SK-N-SH (cell line): ENCODE measurements around the gene PIEZO2. TPM values are rescaled to one million over a fixed set of nuclear protein-coding genes. Genes with fewer than 3 reads are reported as not detected.

Experiments used
- CTCF ChIA-PET: fragments of 300-600, 350-600 bp; formaldehyde crosslinking; extraction: SDS; loops from one replicate; lab custom pipeline; 2021; lab: Yijun Ruan, JAX
- POLR2A ChIA-PET: fragments of 350-600 bp; sonication (Branson Sonifier 250); formaldehyde crosslinking; extraction: SDS; loops from one replicate; lab custom pipeline; 2020; ENCODE audit warnings: antibody characterized with exemption, inconsistent platforms; lab: Yijun Ruan, JAX
- DNase-seq: peaks from one replicate; pipeline ENCODE4 v3.0.0; 2012
- H2AFZ ChIP-seq: fragments of 200-600 bp; sonication (generic); 2 replicates; pipeline ENCODE4 v1.8.1; 2016; ENCODE audit warnings: antibody characterized with exemption, mild to moderate bottlenecking, low read depth
- H3F3A ChIP-seq: fragments of 200-600 bp; sonication (generic); replicated peaks from 2 replicates; pipeline ENCODE3; 2016; ENCODE audit warnings: antibody characterized with exemption, mild to moderate bottlenecking; ENCODE audit not compliant: insufficient read depth
- H3K27ac ChIP-seq, 2 experiments: fragments of 200-500 bp in 1 of 2; fragments of 200-600 bp in 1 of 2; sonication (Bioruptor generic) in 1 of 2; sonication (generic), shearing (Covaris generic) in 1 of 2; 2 replicates each; pipeline versions ENCODE4 v1.5.1 to v1.6.1; 2014 to 2016; ENCODE audit warnings: low read depth in 2 of 2, inconsistent platforms in 1 of 2, low read length in 1 of 2, mild to moderate bottlenecking in 1 of 2, mixed read lengths in 1 of 2
- H3K27me3 ChIP-seq: fragments of 200-600 bp; sonication (generic), shearing (Covaris generic); 2 replicates; pipeline ENCODE4 v1.6.1; 2016; ENCODE audit warnings: mixed run types; ENCODE audit not compliant: insufficient read depth
- H3K36me3 ChIP-seq, 2 experiments: fragments of 200-500 bp in 1 of 2; fragments of 200-600 bp in 1 of 2; sonication (Bioruptor generic) in 1 of 2; sonication (generic) in 1 of 2; replicated peaks in 1 of 2; 2 replicates each; pipeline versions ENCODE3 to v1.5.1; 2014 to 2016; ENCODE audit warnings: low read length in 1 of 2, mild to moderate bottlenecking in 1 of 2; ENCODE audit not compliant: insufficient read depth in 2 of 2, control insufficient read depth in 1 of 2
- H3K4me1 ChIP-seq, 2 experiments: fragments of 200-500 bp in 1 of 2; fragments of 200-600 bp in 1 of 2; sonication (Bioruptor generic) in 1 of 2; sonication (generic), shearing (Covaris generic) in 1 of 2; 2 replicates each; pipeline versions ENCODE4 v1.5.1 to v1.6.1; 2014 to 2016; ENCODE audit warnings: low read depth in 1 of 2, low read length in 1 of 2, mixed run types in 1 of 2; ENCODE audit not compliant: insufficient read depth in 2 of 2, control insufficient read depth in 1 of 2
- H3K4me2 ChIP-seq: fragments of 200-600 bp; sonication (generic), shearing (Covaris generic); 2 replicates; pipeline ENCODE4 v1.6.1; 2017; ENCODE audit warnings: mixed run types
- H3K4me3 ChIP-seq, 2 experiments: fragments of 200-500 bp in 1 of 2; fragments of 200-600 bp in 1 of 2; sonication (Bioruptor generic) in 1 of 2; sonication (generic), shearing (Covaris generic) in 1 of 2; 2 replicates each; pipeline versions ENCODE4 v1.5.1 to v1.8.1; 2014 to 2016; ENCODE audit warnings: low read depth in 2 of 2, inconsistent platforms in 1 of 2, low read length in 1 of 2, mild to moderate bottlenecking in 1 of 2, mixed read lengths in 1 of 2, moderate library complexity in 1 of 2
- H3K79me2 ChIP-seq: fragments of 200-600 bp; sonication (generic); 2 replicates; pipeline ENCODE4 v1.8.1; 2017; ENCODE audit warnings: mild to moderate bottlenecking; ENCODE audit not compliant: insufficient read depth
- H3K9ac ChIP-seq: fragments of 200-600 bp; sonication (generic); 2 replicates; pipeline ENCODE4 v1.6.1; 2017; ENCODE audit warnings: mixed run types
- H3K9me2 ChIP-seq: fragments of 200-600 bp; sonication (generic); 2 replicates; pipeline ENCODE4 v1.6.1; 2017; ENCODE audit warnings: mixed run types
- H3K9me3 ChIP-seq: fragments of 200-600 bp; sonication (generic); 2 replicates; pipeline ENCODE4 v1.6.1; 2017; ENCODE audit warnings: mixed run types, mild to moderate bottlenecking, moderate library complexity
- H4K20me1 ChIP-seq: fragments of 200-600 bp; sonication (generic); 2 replicates; pipeline ENCODE4 v1.6.1; 2017; ENCODE audit warnings: mild to moderate bottlenecking, mixed run types; ENCODE audit not compliant: insufficient read depth
- ELF1 ChIP-seq: IDR thresholded peaks from 2 replicates; pipeline ENCODE4 v1.4.0; 2012
- EZH2phosphoT487 ChIP-seq: fragments of 200-600 bp; sonication (generic); IDR thresholded peaks from 2 replicates; pipeline ENCODE4 v1.6.1; 2017; ENCODE audit warnings: low read depth, mixed run types, mild to moderate bottlenecking, antibody characterized with exemption, moderate library complexity, borderline replicate concordance
- MEF2A ChIP-seq: IDR thresholded peaks from 2 replicates; pipeline ENCODE4 v1.4.0; 2012; ENCODE audit warnings: low read depth, borderline replicate concordance
- NFIC ChIP-seq: IDR thresholded peaks from 2 replicates; pipeline ENCODE4 v1.4.0; 2012; ENCODE audit warnings: borderline replicate concordance
- POLR2AphosphoS5 ChIP-seq: IDR thresholded peaks from 2 replicates; pipeline ENCODE4 v1.6.1; 2012; ENCODE audit warnings: low read depth, low read length
- RAD21 ChIP-seq: IDR thresholded peaks from 2 replicates; pipeline ENCODE4 v1.6.1; 2012; ENCODE audit warnings: mild to moderate bottlenecking, low read length
- RCOR1 ChIP-seq: fragments of 150-350 bp; IDR thresholded peaks from 2 replicates; pipeline ENCODE4 v1.6.1; 2017; ENCODE audit warnings: antibody characterized with exemption, low read length
- SMC3 ChIP-seq: IDR thresholded peaks from 2 replicates; pipeline ENCODE4 v1.6.1; 2012; ENCODE audit warnings: low read depth, low read length, improper control_type of control experiment
- TEAD4 ChIP-seq: IDR thresholded peaks from 2 replicates; pipeline ENCODE4 v1.4.0; 2012; ENCODE audit warnings: mild to moderate bottlenecking, borderline replicate concordance; ENCODE audit not compliant: insufficient read depth
- WGBS: methylation state at CpG from one replicate; pipeline ENCODE4 v1.1.6; 2017; ENCODE audit warnings: low lambda C conversion rate; 5-methylcytosine and 5-hydroxymethylcytosine counted together
- polyA plus RNA-seq, 3 experiments: library from polyadenylated mRNA; depleted of rRNA; stranded (reverse); fragments of >200 nt; gene quantifications; 2 replicates each; pipeline ENCODE4 v1.2.3, GENCODE V29; 2012
- TF ChIP-seq, protein P1 (sequence below): IDR thresholded peaks from 2 replicates; pipeline ENCODE4 v1.4.0; 2012; ENCODE audit warnings: low read depth
- TF ChIP-seq, protein P2 (sequence below): fragments of 200-600 bp; sonication (generic); IDR thresholded peaks from 2 replicates; pipeline ENCODE4 v1.6.1; 2017; ENCODE audit warnings: antibody characterized with exemption, mild to moderate bottlenecking, moderate library complexity
- TF ChIP-seq, protein P3 (sequence below): IDR thresholded peaks from 2 replicates; pipeline ENCODE4; 2012
- TF ChIP-seq, protein P4 (sequence below): IDR thresholded peaks from 2 replicates; pipeline ENCODE4 v1.4.0; 2012; ENCODE audit warnings: low read depth, borderline replicate concordance
- TF ChIP-seq, protein P5 (sequence below): fragments of 150-350 bp; IDR thresholded peaks from 2 replicates; pipeline ENCODE4 v1.6.1; 2017; ENCODE audit warnings: antibody characterized with exemption, low read length, low read depth, borderline replicate concordance
- TF ChIP-seq, protein P6 (sequence below): IDR thresholded peaks from 2 replicates; pipeline ENCODE4 v1.6.1; 2012; ENCODE audit warnings: mild to moderate bottlenecking, low read depth, low read length, moderate library complexity

The PIEZO2 gene
- polyA plus RNA-seq, 1 of the 3 experiments (the other 2 are of a cell fraction), result not detected

DNA sequence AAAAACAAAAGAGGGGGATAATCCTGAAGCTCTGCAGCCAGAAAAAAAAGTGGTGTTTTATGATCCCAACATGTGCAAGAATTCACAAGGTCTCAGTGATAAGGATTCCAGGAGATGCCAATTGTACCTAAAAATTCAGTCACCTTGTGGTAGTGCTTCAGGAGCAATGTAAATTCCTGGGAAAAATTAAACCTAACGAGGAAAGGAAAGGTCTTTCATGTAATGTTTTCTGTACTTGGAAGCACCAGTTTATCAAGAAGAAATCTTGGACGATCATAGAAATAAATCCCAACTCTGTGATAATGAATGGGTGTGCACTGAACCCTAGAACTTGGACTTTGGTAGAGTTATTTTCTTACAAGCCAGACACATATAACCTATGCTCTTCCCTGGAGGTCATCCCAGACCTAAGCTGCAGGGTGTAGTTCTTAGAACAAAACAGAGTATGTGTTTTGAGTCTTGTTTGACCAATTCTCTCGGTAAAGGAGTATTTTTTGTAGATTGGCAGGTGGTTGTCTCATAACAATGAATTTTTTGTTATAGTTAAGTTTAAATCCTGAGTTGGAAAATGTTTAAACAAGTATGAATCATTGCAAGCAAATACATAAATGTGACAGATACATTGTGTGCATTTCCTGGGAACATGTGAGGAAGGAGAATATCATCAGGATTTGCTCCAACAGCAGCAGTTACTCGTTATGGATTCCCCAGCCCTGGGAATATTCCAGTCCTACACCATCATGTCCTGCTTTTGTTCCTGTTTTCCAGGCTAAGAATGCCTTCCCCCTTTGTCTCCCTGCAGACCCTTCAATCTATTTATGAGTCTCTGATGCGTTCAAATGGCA lies 399.0 kb downstream of the PIEZO2 start:
- Histone ChIP-seq H3K4me3 (no peak overlapping the region), H3K4me1 (no peaks in the 10 kb centered on the region), H3K4me2 (no peak overlapping the region), H3K9me2 (no peaks in the 10 kb centered on the region), H3K27ac (no peak overlapping the region), H3F3A (no peaks in the 10 kb centered on the region), H3K27me3 (peaks cover 21% of the 10 kb centered on the region; the same call in 1 of the 2 replicates), H3K36me3 (no peaks in the 10 kb centered on the region), H3K79me2 (no peaks in the 10 kb centered on the region), H3K9ac (no peak overlapping the region), H3K9me3 (no peaks in the 10 kb centered on the region), H2AFZ (no peak overlapping the region), H4K20me1 (no peaks in the 10 kb centered on the region)
- ChIA-PET CTCF (no interaction called here), POLR2A (no interaction called here)
- no peak for DNase-seq
- TF ChIP-seq, protein P1, sequence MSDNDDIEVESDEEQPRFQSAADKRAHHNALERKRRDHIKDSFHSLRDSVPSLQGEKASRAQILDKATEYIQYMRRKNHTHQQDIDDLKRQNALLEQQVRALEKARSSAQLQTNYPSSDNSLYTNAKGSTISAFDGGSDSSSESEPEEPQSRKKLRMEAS, result no peak
- TF ChIP-seq, protein P2, sequence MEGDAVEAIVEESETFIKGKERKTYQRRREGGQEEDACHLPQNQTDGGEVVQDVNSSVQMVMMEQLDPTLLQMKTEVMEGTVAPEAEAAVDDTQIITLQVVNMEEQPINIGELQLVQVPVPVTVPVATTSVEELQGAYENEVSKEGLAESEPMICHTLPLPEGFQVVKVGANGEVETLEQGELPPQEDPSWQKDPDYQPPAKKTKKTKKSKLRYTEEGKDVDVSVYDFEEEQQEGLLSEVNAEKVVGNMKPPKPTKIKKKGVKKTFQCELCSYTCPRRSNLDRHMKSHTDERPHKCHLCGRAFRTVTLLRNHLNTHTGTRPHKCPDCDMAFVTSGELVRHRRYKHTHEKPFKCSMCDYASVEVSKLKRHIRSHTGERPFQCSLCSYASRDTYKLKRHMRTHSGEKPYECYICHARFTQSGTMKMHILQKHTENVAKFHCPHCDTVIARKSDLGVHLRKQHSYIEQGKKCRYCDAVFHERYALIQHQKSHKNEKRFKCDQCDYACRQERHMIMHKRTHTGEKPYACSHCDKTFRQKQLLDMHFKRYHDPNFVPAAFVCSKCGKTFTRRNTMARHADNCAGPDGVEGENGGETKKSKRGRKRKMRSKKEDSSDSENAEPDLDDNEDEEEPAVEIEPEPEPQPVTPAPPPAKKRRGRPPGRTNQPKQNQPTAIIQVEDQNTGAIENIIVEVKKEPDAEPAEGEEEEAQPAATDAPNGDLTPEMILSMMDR, result no peak
- TF ChIP-seq RAD21 (no peak), POLR2AphosphoS5 (no peak), NFIC (no peak)
- WGBS, result under 1% methylated on average over 5 of the region's 5 CpGs

DNA sequence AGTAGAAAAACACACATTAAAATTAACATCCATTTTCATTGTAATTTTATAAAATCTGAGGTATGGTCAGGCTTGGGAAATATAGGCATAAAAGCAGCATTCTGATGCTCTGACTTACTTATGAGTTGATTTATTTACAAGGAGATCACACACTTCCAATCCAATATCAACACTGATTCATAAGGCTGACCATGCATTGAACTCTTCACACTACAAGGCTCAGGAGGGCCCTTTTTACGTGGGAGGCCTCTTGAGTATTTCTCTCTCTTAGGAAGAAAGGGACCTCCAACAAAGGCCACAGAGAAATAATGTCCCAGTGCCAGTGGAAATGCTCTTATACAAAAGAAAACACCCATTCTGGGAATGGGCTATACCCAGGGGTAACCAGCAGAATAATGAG lies 400.7 kb downstream of the PIEZO2 start:
- Histone ChIP-seq H2AFZ (no peak overlapping the region), H3K9me2 (no peaks in the 10 kb centered on the region), H3K36me3 (no peaks in the 10 kb centered on the region), H3K27ac (no peak overlapping the region), H3K4me3 (no peak overlapping the region), H3K4me1 (no peaks in the 10 kb centered on the region), H3K9ac (no peak overlapping the region), H3K9me3 (no peaks in the 10 kb centered on the region), H4K20me1 (no peaks in the 10 kb centered on the region), H3K79me2 (no peaks in the 10 kb centered on the region), H3K27me3 (peaks cover 21% of the 10 kb centered on the region; the same call in 1 of the 2 replicates), H3K4me2 (no peak overlapping the region), H3F3A (no peaks in the 10 kb centered on the region)
- DNase-seq, result no peak
- TF ChIP-seq, protein P3, sequence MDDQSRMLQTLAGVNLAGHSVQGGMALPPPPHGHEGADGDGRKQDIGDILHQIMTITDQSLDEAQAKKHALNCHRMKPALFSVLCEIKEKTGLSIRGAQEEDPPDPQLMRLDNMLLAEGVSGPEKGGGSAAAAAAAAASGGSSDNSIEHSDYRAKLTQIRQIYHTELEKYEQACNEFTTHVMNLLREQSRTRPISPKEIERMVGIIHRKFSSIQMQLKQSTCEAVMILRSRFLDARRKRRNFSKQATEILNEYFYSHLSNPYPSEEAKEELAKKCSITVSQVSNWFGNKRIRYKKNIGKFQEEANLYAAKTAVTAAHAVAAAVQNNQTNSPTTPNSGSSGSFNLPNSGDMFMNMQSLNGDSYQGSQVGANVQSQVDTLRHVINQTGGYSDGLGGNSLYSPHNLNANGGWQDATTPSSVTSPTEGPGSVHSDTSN, result no peak
- no peak for TF ChIP-seq TEAD4
- TF ChIP-seq, protein P4, sequence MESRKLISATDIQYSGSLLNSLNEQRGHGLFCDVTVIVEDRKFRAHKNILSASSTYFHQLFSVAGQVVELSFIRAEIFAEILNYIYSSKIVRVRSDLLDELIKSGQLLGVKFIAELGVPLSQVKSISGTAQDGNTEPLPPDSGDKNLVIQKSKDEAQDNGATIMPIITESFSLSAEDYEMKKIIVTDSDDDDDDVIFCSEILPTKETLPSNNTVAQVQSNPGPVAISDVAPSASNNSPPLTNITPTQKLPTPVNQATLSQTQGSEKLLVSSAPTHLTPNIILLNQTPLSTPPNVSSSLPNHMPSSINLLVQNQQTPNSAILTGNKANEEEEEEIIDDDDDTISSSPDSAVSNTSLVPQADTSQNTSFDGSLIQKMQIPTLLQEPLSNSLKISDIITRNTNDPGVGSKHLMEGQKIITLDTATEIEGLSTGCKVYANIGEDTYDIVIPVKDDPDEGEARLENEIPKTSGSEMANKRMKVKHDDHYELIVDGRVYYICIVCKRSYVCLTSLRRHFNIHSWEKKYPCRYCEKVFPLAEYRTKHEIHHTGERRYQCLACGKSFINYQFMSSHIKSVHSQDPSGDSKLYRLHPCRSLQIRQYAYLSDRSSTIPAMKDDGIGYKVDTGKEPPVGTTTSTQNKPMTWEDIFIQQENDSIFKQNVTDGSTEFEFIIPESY, result no peak
- no peak for TF ChIP-seq ELF1
- TF ChIP-seq MEF2A, result no peak
- TF ChIP-seq POLR2AphosphoS5, result no peak
- no peak for TF ChIP-seq RCOR1
- no peak for TF ChIP-seq EZH2phosphoT487
- TF ChIP-seq, protein P5, sequence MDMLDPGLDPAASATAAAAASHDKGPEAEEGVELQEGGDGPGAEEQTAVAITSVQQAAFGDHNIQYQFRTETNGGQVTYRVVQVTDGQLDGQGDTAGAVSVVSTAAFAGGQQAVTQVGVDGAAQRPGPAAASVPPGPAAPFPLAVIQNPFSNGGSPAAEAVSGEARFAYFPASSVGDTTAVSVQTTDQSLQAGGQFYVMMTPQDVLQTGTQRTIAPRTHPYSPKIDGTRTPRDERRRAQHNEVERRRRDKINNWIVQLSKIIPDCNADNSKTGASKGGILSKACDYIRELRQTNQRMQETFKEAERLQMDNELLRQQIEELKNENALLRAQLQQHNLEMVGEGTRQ, result no peak
- no peak for TF ChIP-seq SMC3
- TF ChIP-seq, protein P6, sequence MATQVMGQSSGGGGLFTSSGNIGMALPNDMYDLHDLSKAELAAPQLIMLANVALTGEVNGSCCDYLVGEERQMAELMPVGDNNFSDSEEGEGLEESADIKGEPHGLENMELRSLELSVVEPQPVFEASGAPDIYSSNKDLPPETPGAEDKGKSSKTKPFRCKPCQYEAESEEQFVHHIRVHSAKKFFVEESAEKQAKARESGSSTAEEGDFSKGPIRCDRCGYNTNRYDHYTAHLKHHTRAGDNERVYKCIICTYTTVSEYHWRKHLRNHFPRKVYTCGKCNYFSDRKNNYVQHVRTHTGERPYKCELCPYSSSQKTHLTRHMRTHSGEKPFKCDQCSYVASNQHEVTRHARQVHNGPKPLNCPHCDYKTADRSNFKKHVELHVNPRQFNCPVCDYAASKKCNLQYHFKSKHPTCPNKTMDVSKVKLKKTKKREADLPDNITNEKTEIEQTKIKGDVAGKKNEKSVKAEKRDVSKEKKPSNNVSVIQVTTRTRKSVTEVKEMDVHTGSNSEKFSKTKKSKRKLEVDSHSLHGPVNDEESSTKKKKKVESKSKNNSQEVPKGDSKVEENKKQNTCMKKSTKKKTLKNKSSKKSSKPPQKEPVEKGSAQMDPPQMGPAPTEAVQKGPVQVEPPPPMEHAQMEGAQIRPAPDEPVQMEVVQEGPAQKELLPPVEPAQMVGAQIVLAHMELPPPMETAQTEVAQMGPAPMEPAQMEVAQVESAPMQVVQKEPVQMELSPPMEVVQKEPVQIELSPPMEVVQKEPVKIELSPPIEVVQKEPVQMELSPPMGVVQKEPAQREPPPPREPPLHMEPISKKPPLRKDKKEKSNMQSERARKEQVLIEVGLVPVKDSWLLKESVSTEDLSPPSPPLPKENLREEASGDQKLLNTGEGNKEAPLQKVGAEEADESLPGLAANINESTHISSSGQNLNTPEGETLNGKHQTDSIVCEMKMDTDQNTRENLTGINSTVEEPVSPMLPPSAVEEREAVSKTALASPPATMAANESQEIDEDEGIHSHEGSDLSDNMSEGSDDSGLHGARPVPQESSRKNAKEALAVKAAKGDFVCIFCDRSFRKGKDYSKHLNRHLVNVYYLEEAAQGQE, result no peak
- WGBS, result 0% methylated on average over 1 of the region's 1 CpG
- ChIA-PET POLR2A (no interaction called here), CTCF (no interaction called here)
